ENCODE measurements around the gene ACVRL1. TPM values are rescaled to one million over a fixed set of nuclear protein-coding genes. Genes with fewer than 3 reads are reported as not detected.

Gene ACVRL1
- total RNA-seq, 1 donor from 2014 or later, result 31.7 TPM

- DNase-seq (peak; percentile 70), ATAC-seq (peak; percentile 55)
- intact Hi-C loops (cut with micrococcal nuclease), result no loop called here
Observed at GRCh38 chr12:51911788-51912711, 4.7 kb downstream of the ACVRL1 start.

DNA sequence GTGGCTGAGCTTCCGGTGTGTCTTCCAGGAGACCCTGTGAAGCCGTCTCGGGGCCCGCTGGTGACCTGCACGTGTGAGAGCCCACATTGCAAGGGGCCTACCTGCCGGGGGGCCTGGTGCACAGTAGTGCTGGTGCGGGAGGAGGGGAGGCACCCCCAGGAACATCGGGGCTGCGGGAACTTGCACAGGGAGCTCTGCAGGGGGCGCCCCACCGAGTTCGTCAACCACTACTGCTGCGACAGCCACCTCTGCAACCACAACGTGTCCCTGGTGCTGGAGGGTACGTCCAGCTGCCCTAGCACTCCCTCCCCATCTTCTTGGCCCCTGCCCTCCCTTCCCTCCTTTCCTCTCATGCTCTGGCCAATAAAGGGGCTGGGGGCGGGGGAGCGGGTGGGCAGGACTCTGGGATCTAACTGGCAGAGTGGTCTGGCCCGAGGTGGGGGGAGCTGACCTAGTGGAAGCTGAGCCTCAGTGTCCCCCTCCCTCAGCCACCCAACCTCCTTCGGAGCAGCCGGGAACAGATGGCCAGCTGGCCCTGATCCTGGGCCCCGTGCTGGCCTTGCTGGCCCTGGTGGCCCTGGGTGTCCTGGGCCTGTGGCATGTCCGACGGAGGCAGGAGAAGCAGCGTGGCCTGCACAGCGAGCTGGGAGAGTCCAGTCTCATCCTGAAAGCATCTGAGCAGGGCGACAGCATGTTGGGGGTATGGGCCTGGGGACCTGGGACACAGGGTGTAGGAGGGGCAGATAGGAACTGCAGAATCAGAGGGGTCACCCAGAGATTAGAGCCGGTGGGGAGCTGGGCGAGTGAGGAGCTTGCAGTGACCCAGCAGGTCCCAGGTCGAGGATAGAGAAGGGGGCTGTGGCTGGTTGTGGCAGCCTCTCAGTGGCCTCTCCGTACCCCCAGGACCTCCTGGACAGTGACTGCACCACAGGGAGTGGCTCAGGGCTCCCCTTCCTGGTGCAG, 6.0 kb downstream of the ACVRL1 start:
- ATAC-seq (peak; percentile 9), DNase-seq (peak; percentile 51)
- intact Hi-C loops (cut with micrococcal nuclease), result no loop called here

DNA sequence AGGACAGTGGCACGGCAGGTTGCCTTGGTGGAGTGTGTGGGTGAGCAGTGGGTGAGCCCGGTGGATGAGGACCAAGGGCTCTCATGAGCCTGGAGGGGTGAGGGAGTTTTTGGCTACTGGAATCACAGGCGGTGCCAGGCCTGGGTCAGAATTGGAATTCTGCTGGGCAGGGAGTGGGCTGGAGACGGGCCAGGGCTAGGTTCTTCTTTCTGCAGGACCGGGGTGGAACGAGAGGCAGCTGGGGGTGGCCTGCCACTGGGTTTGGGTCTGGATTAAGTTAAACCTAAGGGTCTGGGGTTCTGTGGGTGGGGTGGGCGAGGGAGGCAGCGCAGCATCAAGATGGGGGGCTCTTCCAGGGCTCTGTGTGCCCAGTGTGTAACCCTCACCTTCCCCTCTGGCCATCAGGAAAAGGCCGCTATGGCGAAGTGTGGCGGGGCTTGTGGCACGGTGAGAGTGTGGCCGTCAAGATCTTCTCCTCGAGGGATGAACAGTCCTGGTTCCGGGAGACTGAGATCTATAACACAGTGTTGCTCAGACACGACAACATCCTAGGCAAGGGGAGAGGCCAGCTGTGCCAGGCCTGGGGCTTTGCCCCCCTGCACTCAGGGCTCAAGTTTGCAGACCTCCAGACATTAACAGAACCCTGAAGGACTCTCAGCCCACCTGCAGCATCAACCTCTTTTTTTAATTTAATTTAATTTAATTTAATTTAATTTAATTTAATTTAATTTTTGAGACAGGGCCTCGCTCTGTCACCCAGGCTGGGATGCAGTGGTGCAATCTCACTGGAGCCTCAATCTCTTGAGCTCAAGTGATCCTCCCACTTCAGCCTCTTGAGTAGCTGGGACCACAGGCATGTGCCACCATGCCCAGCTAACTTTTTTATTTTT, 7.0 kb downstream of the ACVRL1 start:
- ATAC-seq, result peak; percentile 8
- intact Hi-C loops (cut with micrococcal nuclease), result no loop called here
- DNase-seq, result peak; percentile 72

DNA sequence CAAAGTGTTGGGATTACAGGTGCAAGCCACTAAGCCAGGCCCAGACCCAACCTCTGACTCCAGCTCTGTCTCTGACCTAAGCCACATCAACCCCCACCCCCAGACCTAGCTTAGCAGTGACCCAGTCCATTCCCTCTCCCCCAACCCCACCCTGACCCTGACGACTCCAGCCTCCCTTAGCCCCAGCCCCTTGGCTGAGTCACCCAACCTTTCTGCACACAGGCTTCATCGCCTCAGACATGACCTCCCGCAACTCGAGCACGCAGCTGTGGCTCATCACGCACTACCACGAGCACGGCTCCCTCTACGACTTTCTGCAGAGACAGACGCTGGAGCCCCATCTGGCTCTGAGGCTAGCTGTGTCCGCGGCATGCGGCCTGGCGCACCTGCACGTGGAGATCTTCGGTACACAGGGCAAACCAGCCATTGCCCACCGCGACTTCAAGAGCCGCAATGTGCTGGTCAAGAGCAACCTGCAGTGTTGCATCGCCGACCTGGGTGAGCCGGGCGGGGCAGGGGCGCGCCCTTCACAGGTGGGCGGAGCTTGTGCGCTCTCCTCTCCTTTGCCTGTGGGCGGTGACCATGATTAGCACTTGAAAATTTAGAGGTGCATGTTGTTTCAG, 7.8 kb downstream of the ACVRL1 start:
- intact Hi-C loops (cut with micrococcal nuclease), result no loop called here
- ATAC-seq (no peak), DNase-seq (no peak)

DNA sequence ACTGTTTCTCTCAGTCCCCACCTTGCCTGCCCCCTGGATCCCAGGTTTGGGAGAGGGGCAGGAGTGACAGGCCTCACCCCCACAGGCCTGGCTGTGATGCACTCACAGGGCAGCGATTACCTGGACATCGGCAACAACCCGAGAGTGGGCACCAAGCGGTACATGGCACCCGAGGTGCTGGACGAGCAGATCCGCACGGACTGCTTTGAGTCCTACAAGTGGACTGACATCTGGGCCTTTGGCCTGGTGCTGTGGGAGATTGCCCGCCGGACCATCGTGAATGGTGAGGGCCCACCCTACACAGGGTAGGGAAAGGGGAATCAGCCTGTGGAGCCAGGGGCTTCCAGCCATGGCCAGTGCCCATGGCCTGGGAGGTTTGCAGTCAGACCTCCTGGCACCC, 8.6 kb downstream of the ACVRL1 start:
- DNase-seq, result no peak
- intact Hi-C loops (cut with micrococcal nuclease), result no loop called here
- ATAC-seq, result no peak

GRCh38 chr12:51917041-51917590, 9.8 kb downstream of the ACVRL1 start:
- no peak for ATAC-seq
- DNase-seq, result no peak
- intact Hi-C loops (cut with micrococcal nuclease), result no loop called here

DNA sequence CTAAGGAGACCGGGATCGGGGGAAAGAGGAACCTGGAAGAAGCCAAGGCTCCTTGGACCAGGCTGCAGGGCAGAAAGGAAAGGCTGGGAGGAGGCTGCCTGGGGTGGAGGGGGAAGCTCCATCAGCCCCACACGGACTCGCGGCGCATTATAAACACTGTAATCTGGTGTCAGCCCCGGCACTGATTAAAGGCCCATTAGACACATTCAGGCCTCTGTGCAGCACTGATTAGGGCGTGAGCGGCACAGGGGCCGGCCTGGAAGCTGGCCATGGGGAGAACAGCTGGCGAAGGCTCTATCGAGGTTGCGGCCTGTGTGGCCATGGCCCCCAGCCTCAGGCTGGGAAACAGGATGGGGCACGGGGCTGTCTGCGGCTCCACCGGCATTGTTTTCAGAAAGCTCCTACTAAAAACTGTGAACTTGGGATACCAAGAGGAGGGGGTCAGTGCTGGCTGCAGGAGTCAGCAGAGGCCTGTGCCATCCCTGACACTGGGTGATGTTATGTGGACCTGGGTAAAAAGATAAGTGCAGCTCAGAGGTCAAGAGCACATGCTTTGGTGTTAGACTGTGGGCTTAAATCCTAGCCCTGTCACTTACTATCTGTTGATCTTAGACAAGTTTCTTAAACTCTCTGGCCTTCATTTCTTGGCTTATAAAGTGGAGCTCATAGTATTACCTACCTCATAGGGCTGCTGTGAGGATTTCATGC, 10.6 kb downstream of the ACVRL1 start:
- ATAC-seq (no peak), DNase-seq (peak; percentile 39)
- intact Hi-C loops (cut with micrococcal nuclease), result no loop called here

- ATAC-seq, result no peak
- intact Hi-C loops (cut with micrococcal nuclease), result no loop called here
- DNase-seq, result no peak
Observed at GRCh38 chr12:51920046-51920445, 12.7 kb downstream of the ACVRL1 start.

GRCh38 chr12:51921017-51921725, 13.9 kb downstream of the ACVRL1 start:
- DNase-seq (no peak), ATAC-seq (no peak)
- intact Hi-C loops (cut with micrococcal nuclease), result no loop called here

GRCh38 chr12:51922146-51922545, 14.8 kb downstream of the ACVRL1 start:
- no peak for ATAC-seq
- intact Hi-C loops (cut with micrococcal nuclease), result no loop called here
- DNase-seq, result no peak

GRCh38 chr12:51922762-51923505, 15.6 kb downstream of the ACVRL1 start:
- intact Hi-C loops (cut with micrococcal nuclease), result no loop called here
- DNase-seq (peak; percentile 57), ATAC-seq (peak; percentile 66)

DNA sequence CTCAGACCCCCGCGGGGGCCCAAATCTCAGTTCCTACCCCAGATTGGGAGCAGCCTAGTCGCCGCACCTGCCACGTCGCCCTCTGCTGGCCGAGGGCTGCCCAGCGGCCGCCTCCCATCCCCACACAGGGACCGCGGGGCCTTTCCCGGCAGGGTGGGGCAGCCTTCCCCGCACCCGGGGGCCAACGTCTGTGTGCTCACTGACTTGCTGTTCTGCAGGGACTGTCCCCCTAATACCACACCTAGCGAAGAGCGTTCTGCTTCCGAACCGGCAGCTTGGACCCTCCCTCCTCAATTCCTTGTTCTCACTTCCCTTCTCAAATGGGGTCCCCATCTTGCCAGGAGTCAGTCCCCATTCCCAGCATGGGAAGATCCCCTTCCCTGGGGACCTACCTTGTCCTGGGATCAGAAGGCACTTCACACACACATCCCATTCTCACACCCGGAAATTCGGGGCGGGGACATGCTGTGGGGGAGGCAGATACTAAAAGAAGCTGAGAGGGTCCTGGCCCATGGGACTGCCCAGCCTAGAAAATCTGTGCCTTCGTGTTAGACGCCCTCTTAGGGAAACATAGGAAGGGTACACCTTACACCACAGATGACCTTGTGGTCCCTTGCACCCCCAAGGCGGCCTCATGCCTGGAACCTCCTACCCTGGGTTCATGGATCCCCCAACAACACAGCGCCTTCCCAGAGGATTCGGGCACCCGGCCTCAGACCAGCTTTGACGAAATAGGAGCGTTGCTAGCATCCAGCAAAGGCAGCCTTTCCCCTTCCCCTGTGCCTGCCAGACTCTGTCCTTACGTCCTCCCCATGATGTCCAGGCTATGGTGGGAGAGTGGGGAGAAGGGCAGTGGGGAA, 16.4 kb downstream of the ACVRL1 start:
- intact Hi-C loops (cut with micrococcal nuclease), result no loop called here
- peak; percentile 79 for ATAC-seq
- peak; percentile 86 for DNase-seq

DNA sequence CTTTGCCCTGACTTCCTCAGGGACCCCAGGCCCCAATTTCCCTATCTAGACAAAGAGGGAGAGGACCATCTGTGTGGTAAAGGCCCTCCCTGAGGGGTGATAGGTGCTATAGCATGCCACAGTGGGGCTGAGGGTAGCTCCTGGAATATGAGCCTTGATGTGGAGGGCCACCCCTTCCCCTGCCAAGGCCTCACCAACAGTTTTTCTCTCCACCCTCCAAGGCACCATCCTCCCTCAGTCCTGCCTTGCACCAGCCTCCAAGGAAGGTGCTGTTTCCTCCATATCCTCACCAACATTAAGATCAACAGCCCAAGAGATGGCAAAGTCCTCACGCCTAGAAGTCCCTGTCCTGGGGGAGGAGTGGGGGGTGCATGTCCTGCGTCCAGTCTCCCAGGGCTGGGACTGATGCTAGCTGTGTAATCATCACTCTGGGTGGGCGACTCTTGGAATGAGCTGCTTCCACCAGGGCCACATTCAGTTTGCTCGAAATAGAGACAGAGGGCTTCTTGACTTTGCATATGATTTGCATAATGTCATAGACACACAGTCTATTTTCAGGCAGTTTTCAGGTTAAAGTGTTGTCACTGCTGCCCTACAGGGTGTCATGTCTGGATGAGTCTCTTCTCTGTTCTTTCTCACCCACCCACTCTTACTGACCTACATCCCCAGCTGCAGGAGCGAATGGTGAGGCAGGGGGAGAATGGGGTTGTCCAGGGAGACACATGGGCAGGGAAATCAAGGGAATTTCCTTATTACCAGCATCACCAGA, 17.4 kb downstream of the ACVRL1 start:
- intact Hi-C loops (cut with micrococcal nuclease), result no loop called here
- no peak for ATAC-seq
- DNase-seq, result no peak

GRCh38 chr12:51925346-51926063, 18.2 kb downstream of the ACVRL1 start:
- no peak for ATAC-seq
- DNase-seq, result no peak
- intact Hi-C loops (cut with micrococcal nuclease), result no loop called here
